Neural cell (in vitro differentiated cells): ENCODE results near the gene SLC8A3. TPM values are rescaled to one million over a fixed set of nuclear protein-coding genes. Genes with fewer than 3 reads are reported as not detected.

Source experiments
- H2AFZ ChIP-seq: fragments of 200-600, 300-800 bp; sonication (generic), shearing (Covaris generic); 2 replicates; pipeline ENCODE4 v1.6.0; 2014; ENCODE audit warnings: low read depth, mild to moderate bottlenecking, antibody characterized with exemption, low read length, moderate library complexity
- H3F3A ChIP-seq: fragments of 200-600 bp; shearing (Covaris generic); 2 replicates; pipeline ENCODE4 v1.6.1; 2016; ENCODE audit warnings: mild to moderate bottlenecking, moderate library complexity, mixed read lengths, antibody characterized with exemption, low read length; ENCODE audit not compliant: insufficient read depth, poor library complexity, severe bottlenecking
- H3K27ac ChIP-seq: fragments of 200-600, 300-800 bp; sonication (generic), shearing (Covaris generic); 2 replicates; pipeline ENCODE4 v1.5.1; 2014; ENCODE audit warnings: mild to moderate bottlenecking, low read length, moderate library complexity
- H3K27me3 ChIP-seq: fragments of 300-800, 200-600 bp; sonication (generic), shearing (Covaris generic); 2 replicates; pipeline ENCODE4 v1.6.0; 2014; ENCODE audit warnings: mild to moderate bottlenecking, low read depth, low read length, moderate library complexity; ENCODE audit not compliant: insufficient read depth
- H3K36me3 ChIP-seq: fragments of 300-800, 200-600 bp; sonication (generic), shearing (Covaris generic); 2 replicates; pipeline ENCODE4 v1.5.1; 2014; ENCODE audit warnings: mild to moderate bottlenecking, antibody characterized with exemption, low read length, moderate library complexity; ENCODE audit not compliant: insufficient read depth
- H3K4me2 ChIP-seq: fragments of 300-800, 200-600 bp; sonication (generic), shearing (Covaris generic); 2 replicates; pipeline ENCODE4 v1.6.0; 2014; ENCODE audit warnings: mild to moderate bottlenecking, low read length
- H3K4me3 ChIP-seq: fragments of 300-800, 200-600 bp; sonication (generic), shearing (Covaris generic); 2 replicates; pipeline ENCODE4 v1.5.1; 2014; ENCODE audit warnings: mild to moderate bottlenecking, low read length, moderate library complexity
- H3K79me2 ChIP-seq: fragments of 200-600 bp; shearing (Covaris generic); replicated peaks from 2 replicates; pipeline ENCODE4 v1.6.0; 2014; ENCODE audit warnings: mild to moderate bottlenecking, low read length, moderate library complexity; ENCODE audit not compliant: insufficient read depth
- H3K9ac ChIP-seq: fragments of 300-800, 200-600 bp; sonication (generic), shearing (Covaris generic); 2 replicates; pipeline ENCODE4 v1.6.1; 2016; ENCODE audit warnings: mild to moderate bottlenecking, low read length, mixed read lengths
- H3K9me2 ChIP-seq: fragments of 200-600 bp; shearing (Covaris generic); 2 replicates; pipeline ENCODE4 v1.6.1; 2016; ENCODE audit warnings: mild to moderate bottlenecking, low read length, mixed read lengths; ENCODE audit not compliant: insufficient read depth
- H3K9me3 ChIP-seq: fragments of 200-600, 300-800 bp; sonication (generic), shearing (Covaris generic); 2 replicates; pipeline ENCODE4 v1.6.1; 2016; ENCODE audit warnings: mild to moderate bottlenecking, mixed run types, low read length, moderate library complexity, mixed read lengths
- H4K20me1 ChIP-seq: fragments of 200-600 bp; shearing (Covaris generic); 2 replicates; pipeline ENCODE4 v1.6.1; 2016; ENCODE audit warnings: mild to moderate bottlenecking, mixed run types; ENCODE audit not compliant: insufficient read depth
- EP300 ChIP-seq: fragments of 450-650 bp; conservative IDR thresholded peaks from 2 replicates; pipeline ENCODE4 v1.6.1; 2014; ENCODE audit warnings: antibody characterized with exemption, mild to moderate bottlenecking, moderate library complexity; ENCODE audit not compliant: poor library complexity, severe bottlenecking
- EZH2 ChIP-seq: fragments of 200-600, 300-800 bp; shearing (Covaris generic), sonication (generic); IDR thresholded peaks from 2 replicates; pipeline ENCODE4 v1.6.1; 2014; ENCODE audit warnings: antibody characterized with exemption, low read length, borderline replicate concordance, mild to moderate bottlenecking; ENCODE audit not compliant: insufficient read depth, poor library complexity, severe bottlenecking
- MXI1 ChIP-seq: fragments of 450-650 bp; conservative IDR thresholded peaks from 2 replicates; pipeline ENCODE4 v1.6.1; 2014; ENCODE audit warnings: antibody characterized with exemption, mild to moderate bottlenecking; ENCODE audit not compliant: poor library complexity, severe bottlenecking
- POLR2AphosphoS5 ChIP-seq: IDR thresholded peaks from 2 replicates; pipeline ENCODE4 v1.6.1; 2012
- RAD21 ChIP-seq: fragments of 450-650 bp; conservative IDR thresholded peaks from 2 replicates; pipeline ENCODE4 v1.6.1; 2014; ENCODE audit warnings: antibody characterized with exemption, mild to moderate bottlenecking, moderate library complexity
- SMC3 ChIP-seq: fragments of 450-650 bp; conservative IDR thresholded peaks from 2 replicates; pipeline ENCODE4 v1.6.1; 2014; ENCODE audit warnings: antibody characterized with exemption, mild to moderate bottlenecking, moderate library complexity; ENCODE audit not compliant: poor library complexity
- TAF1 ChIP-seq: IDR thresholded peaks from 2 replicates; pipeline ENCODE4 v1.6.1; 2012; ENCODE audit warnings: low read depth
- polyA plus RNA-seq: library from polyadenylated mRNA; depleted of rRNA; stranded (reverse); fragments of >200 nt; gene quantifications from 2 replicates; pipeline ENCODE4 v1.2.3, GENCODE V29; 2014
- TF ChIP-seq, protein P1 (sequence below): fragments of 450-650 bp; IDR thresholded peaks from 2 replicates; pipeline ENCODE4 v1.5.1; 2014; ENCODE audit warnings: antibody characterized with exemption, mild to moderate bottlenecking, moderate library complexity; ENCODE audit not compliant: poor library complexity, severe bottlenecking
- TF ChIP-seq, protein P2 (sequence below): IDR thresholded peaks from 2 replicates; pipeline ENCODE4 v1.6.1; 2012; ENCODE audit warnings: borderline replicate concordance

The SLC8A3 gene
- polyA plus RNA-seq, 1 donor from 2014 or later, result 2.9 TPM

- Histone ChIP-seq H3K9me2 (no peaks in the 10 kb centered on the region), H3K27ac (no peak overlapping the region), H3K36me3 (no peaks in the 10 kb centered on the region), H3K9me3 (no peaks in the 10 kb centered on the region), H3F3A (no peaks in the 10 kb centered on the region), H3K79me2 (no peaks in the 10 kb centered on the region), H3K27me3 (no peaks in the 10 kb centered on the region), H4K20me1 (no peaks in the 10 kb centered on the region), H3K9ac (no peak overlapping the region), H3K4me3 (no peak overlapping the region), H3K4me2 (no peak overlapping the region), H2AFZ (no peak overlapping the region)
- no peak for TF ChIP-seq EZH2
- TF ChIP-seq, protein P1, sequence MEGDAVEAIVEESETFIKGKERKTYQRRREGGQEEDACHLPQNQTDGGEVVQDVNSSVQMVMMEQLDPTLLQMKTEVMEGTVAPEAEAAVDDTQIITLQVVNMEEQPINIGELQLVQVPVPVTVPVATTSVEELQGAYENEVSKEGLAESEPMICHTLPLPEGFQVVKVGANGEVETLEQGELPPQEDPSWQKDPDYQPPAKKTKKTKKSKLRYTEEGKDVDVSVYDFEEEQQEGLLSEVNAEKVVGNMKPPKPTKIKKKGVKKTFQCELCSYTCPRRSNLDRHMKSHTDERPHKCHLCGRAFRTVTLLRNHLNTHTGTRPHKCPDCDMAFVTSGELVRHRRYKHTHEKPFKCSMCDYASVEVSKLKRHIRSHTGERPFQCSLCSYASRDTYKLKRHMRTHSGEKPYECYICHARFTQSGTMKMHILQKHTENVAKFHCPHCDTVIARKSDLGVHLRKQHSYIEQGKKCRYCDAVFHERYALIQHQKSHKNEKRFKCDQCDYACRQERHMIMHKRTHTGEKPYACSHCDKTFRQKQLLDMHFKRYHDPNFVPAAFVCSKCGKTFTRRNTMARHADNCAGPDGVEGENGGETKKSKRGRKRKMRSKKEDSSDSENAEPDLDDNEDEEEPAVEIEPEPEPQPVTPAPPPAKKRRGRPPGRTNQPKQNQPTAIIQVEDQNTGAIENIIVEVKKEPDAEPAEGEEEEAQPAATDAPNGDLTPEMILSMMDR, result no peak
- no peak for TF ChIP-seq SMC3
- TF ChIP-seq RAD21, result no peak
- no peak for TF ChIP-seq EP300
- TF ChIP-seq TAF1, result no peak
- no peak for TF ChIP-seq MXI1
- TF ChIP-seq POLR2AphosphoS5, result no peak
- TF ChIP-seq, protein P2, sequence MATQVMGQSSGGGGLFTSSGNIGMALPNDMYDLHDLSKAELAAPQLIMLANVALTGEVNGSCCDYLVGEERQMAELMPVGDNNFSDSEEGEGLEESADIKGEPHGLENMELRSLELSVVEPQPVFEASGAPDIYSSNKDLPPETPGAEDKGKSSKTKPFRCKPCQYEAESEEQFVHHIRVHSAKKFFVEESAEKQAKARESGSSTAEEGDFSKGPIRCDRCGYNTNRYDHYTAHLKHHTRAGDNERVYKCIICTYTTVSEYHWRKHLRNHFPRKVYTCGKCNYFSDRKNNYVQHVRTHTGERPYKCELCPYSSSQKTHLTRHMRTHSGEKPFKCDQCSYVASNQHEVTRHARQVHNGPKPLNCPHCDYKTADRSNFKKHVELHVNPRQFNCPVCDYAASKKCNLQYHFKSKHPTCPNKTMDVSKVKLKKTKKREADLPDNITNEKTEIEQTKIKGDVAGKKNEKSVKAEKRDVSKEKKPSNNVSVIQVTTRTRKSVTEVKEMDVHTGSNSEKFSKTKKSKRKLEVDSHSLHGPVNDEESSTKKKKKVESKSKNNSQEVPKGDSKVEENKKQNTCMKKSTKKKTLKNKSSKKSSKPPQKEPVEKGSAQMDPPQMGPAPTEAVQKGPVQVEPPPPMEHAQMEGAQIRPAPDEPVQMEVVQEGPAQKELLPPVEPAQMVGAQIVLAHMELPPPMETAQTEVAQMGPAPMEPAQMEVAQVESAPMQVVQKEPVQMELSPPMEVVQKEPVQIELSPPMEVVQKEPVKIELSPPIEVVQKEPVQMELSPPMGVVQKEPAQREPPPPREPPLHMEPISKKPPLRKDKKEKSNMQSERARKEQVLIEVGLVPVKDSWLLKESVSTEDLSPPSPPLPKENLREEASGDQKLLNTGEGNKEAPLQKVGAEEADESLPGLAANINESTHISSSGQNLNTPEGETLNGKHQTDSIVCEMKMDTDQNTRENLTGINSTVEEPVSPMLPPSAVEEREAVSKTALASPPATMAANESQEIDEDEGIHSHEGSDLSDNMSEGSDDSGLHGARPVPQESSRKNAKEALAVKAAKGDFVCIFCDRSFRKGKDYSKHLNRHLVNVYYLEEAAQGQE, result no peak
Measured at GRCh38 chr14:70208380-70208779, 19.6 kb upstream of the SLC8A3 start.

GRCh38 chr14:70203686-70204085 lies 14.9 kb upstream of the SLC8A3 start:
- H2AFZ ChIP-seq, result no peak overlapping the region
- no peaks in the 10 kb centered on the region for H3F3A ChIP-seq
- H3K4me2 ChIP-seq, result no peak overlapping the region
- no peaks in the 10 kb centered on the region for H3K9me3 ChIP-seq
- no peaks in the 10 kb centered on the region for H4K20me1 ChIP-seq
- H3K27ac ChIP-seq, result no peak overlapping the region
- H3K79me2 ChIP-seq, result no peaks in the 10 kb centered on the region
- TF ChIP-seq, protein P1, result no peak
- TF ChIP-seq RAD21 (no peak), MXI1 (no peak), EZH2 (no peak), EP300 (no peak), TAF1 (no peak), SMC3 (no peak), POLR2AphosphoS5 (no peak)
- TF ChIP-seq, protein P2, result no peak
- H3K36me3 ChIP-seq, result no peaks in the 10 kb centered on the region
- no peak overlapping the region for H3K4me3 ChIP-seq
- H3K9ac ChIP-seq, result no peak overlapping the region
- H3K9me2 ChIP-seq, result no peaks in the 10 kb centered on the region
- no peaks in the 10 kb centered on the region for H3K27me3 ChIP-seq
